ENCODE results near the gene HMG20A. TPM values are rescaled to one million over a fixed set of nuclear protein-coding genes. Genes with fewer than 3 reads are reported as not detected.

The HMG20A gene
- total RNA-seq, 1 donor from 2014 or later: 20.7 TPM

DNA sequence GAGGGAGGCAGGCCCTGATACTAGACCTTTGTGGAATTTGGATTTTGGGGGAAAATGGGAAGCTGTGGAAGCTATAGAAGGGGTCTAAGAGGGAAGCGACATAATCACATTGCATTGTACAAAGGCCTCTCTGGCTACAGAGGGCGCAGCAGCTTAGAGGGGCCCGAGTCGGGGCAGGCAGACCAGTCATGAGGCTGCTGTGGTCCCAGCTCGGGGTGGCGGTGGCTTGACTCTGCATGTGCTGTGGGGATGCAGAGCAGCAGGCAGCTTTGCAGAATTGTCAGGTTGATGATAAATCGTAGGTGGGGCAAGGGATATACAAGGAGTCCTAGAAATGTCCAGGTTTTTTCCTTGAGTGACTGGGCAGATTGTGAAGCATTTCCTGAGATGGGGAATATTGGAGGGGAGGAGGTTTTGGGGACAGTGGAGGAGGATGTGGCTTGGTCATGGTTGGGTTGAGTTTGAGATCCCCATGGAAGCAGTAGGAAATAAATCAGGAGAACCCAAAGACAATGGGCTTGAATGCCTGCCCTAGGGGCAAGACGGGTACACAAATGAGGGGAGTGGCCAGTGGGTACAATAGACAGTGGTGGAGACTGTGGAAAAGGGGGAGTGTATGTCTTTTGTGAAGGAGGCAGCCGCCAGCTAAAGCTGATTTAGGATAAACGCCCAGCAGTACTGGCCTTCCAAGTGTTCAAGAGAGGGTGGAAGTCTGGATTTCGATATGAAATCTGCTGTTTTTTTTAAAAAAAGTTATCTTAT lies 94.1 kb downstream of the HMG20A start:
- DNase-seq (ENCODE audit: low spot score): peak; percentile 39

DNA sequence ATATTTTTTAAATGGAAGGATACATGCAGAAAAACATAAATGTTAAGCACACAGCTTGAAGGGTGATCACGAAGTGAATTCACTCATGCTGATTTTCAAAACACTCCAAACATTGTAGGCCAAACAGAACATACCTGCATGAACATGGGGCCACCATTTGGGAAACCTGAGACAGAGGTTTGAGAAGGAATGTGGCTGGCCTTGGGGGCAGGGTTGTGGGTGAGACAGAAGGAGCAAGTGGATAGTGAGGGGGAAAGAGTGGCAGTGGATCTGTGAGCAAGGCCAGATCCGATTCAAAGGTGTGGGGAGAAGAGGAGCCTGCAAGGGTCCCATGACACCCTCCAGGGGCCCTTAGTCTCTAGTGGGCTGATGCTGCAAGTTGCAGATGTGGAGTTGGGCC lies 94.9 kb downstream of the HMG20A start:
- peak; percentile 60 for DNase-seq (ENCODE audit: low spot score)

DNA sequence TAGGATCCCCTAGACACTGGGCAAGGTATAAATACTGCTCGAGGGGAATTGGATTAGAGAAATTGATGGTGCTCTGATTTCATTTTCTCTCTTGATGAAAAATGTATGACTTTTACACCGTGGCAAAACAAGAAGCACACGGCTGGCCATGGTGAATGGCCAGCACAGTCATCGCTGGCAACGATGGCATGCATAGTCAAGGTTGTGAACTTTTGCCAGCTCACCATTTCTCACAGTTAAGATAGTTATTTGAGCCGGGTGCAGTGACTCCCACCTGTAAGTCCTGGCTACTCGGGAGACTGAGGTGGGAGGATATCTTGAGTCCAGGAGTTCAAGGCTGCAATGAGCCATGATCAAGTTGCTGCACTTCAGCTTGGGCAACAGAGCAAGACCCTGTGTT lies 95.4 kb downstream of the HMG20A start:
- no peak for DNase-seq (ENCODE audit: low spot score)

DNA sequence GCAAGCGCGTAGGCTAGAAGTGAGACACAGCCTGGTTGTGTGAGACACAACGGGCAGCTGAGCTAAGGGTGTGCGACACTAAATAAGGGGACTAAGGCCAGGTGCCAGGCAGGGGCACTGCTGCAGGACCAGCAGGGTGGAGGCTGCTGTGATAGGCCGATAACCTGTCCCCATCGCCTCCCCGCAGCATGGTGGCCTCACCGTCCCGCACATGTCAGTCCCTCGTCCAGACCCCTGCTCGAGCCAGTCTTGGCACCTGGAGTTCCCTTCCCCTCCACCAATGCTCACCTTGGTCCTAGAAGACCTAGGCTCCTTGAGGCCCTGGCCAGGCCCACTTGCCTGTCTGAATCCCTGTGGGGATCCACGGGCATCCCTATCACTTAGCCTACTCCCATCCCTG lies 96.1 kb downstream of the HMG20A start:
- DNase-seq (ENCODE audit: low spot score): peak; percentile 75

DNA sequence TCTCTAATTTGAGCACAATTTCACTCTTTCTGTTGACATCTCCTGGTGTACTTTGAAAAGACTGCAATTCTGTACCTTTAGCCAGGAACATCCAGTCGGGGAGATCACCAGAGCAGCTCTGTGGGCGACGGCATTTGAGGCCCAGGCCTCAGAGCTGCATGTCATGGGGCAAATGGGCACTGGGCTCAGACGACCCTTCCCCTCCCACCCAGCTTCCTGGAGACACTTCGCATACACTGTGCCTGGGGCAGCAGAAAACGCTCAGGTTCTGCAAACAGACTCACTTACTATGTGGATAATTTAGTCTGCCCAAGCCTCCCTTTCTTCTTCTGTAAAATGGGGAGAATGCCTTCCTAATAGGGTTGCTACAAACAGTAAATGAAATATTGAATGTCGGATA lies 96.9 kb downstream of the HMG20A start:
- peak; percentile 71 for DNase-seq (ENCODE audit: low spot score)

GRCh38 chr15:77518458-77518857 lies 97.8 kb downstream of the HMG20A start:
- DNase-seq (ENCODE audit: low spot score): peak; percentile 47

DNA sequence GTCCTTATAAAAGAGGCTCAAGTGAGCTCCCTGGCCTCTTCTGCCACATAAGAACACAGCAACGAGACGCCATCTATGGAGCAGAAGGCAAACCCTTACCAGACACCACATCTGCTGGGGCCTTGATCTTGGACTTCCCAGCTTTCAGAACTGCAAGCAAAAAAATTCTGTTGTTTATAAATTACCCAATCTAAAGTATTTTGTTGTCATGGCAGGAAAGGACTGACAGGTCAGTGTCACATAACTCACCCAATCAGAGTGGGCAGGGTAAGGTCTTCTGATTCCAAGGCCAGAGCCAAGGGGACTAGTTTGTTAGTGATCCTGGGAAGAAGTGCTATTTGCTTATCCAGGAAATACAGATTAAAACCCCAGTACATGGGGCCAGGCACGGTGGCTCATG lies 98.9 kb downstream of the HMG20A start:
- peak; percentile 4 for DNase-seq (ENCODE audit: low spot score)

DNA sequence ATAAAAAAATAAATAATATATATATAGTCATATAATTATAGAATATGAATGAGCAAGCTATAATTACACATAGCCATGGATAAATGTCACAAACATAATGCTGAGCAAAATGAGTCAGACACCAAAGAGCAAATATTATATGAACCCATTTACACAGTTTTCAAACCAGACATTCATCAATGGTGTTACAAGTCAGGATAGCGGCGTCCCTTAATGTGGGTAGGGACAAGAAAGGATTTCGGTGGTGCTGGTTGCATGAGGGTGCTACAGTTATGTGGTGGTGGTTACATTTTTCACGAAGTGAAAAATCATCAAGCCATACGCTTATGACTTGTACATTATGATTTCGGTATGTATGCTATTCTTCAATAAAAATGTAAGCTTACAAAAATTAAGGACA lies 100.5 kb downstream of the HMG20A start:
- no peak for DNase-seq (ENCODE audit: low spot score)

GRCh38 chr15:77525400-77525811 lies 104.7 kb downstream of the HMG20A start:
- DNase-seq (ENCODE audit: low spot score): no peak

GRCh38 chr15:77525907-77526594 lies 105.4 kb downstream of the HMG20A start:
- no peak for DNase-seq (ENCODE audit: low spot score)

DNA sequence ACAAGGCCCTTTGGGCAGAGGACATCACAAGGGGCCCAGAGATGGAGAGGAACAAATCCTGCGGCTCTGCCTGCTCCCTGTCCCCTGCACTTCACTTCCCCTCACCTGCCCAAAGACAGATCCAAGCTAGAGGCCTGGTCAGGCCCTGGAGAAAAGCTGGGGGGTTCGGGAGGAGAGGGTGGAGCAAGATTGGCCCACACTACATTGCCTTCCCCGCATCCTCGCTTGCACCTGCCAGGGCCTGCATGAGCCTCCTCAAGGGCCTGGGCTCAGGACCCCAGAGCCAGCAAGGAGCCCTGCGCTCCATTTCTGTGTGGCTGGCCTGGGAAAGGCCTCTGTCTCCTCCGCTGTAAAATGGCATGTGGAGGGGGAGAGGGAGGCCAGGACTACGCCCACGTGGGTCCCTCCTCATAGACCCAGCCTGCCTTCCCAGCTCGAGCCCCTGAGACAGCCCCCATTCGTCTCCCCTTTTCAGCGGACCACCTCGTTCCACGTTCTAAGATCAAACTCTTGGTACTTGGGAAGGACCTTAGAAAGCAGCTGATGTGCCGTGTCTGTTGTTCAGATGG lies 106.0 kb downstream of the HMG20A start:
- DNase-seq (ENCODE audit: low spot score): no peak

GRCh38 chr15:77527164-77527778 lies 106.6 kb downstream of the HMG20A start:
- DNase-seq (ENCODE audit: low spot score): no peak

DNA sequence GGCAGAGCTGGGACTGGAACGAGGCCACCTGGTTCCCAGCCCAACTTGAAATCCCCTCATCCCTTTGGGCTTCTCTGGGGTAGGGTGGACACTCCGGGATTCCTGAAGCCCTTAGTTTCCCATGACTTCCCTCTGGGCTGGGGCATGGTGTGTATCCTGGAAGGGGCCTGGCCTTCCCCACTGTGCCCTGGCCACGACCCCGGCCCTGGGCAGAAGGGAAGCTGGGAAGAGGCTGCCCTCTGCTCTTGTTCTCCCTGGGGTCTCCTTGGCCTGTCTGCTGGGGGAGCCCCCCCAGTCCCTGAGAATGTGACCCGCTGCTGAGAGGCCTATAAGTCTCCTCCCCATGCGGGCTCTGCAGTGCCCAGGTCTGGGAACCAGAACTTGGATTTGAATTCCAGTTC lies 107.1 kb downstream of the HMG20A start:
- no peak for DNase-seq (ENCODE audit: low spot score)

DNA sequence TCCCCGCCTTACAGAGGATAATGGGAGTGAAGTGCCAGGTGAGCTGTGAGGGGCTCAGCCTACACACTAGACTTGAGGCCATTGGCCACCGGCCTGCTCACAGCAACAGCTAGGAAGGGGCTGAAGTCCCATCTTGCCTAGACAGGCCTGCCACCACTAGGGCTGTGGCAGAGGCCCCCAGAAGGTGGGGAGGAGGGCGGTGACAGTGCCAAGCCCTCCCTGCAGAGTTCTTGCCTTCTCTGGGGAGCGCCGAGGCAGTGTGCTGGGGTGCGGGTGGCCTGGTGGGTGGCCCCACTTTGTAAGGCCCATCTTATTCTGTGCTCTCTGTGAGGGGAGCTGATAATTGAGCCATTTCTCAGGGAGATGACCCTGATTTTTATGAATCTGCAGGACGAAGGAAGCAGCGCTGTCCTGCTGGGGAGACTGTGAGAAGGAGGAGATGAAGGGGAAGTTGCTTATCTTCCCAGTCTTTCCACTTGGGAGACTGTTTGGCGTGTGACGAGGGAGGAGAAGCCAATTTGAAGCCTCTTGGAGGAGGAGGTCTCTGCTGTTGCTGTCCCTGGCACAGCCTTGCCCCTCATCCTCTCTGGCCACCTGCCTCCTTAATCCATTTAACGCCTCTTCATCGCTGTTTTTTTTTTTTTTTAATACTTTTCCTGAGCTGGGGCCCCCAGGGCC lies 107.7 kb downstream of the HMG20A start:
- DNase-seq (ENCODE audit: low spot score): no peak

GRCh38 chr15:77528968-77529319 lies 108.3 kb downstream of the HMG20A start:
- DNase-seq (ENCODE audit: low spot score): no peak

- no peak for DNase-seq (ENCODE audit: low spot score)
These were observed 108.9 kb downstream of the HMG20A start for GRCh38 chr15:77529394-77530159.

DNA sequence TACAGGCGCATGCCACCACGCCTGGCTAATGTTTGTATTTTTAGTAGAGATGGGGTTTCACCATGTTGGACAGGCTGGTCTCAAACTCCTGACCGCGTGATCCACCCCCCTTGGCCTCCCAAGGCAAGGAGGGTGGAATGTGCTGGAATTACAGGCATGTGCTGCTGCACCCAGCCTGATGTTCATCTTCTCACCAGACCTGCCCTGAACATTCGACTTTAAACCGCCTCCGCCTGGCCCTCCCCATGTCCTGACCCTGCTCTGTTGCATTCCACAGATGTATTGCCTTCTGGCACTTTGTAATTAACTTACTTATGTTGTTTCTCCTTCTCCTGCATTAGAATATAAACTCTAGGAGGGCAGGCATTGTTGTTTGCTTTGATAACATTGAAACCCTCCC lies 109.9 kb downstream of the HMG20A start:
- no peak for DNase-seq (ENCODE audit: low spot score)

GRCh38 chr15:77531191-77532000 lies 110.7 kb downstream of the HMG20A start:
- no peak for DNase-seq (ENCODE audit: low spot score)

DNA sequence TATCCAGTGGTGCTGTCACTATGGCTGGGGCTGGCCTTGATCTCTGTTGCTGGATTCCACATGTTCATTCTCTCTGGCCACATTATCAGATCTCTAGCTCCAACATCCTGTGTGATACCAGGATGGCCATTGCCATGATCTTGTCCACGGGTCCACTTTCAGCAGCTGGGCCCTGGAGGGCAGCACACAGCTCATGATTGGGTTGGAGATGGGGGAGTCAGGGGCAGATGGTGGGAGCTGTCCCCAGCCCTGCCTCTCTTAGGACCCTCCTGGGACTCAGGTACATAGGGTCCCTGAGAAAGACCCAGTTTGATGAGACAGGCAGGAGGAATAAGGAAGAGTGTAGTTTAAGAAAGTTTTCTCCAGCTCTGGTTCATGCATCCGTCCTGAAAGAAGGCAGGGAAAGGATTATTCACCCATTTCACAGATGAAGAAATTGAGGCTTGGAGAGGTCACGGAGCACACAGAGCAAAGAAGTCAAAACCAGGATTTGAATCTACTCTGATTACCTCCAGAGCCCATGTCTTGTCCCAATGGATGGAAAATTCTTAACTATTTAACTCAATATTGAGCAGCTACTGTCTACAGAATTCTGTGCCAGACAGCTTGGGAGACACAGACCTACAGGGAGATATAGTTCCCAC lies 111.5 kb downstream of the HMG20A start:
- no peak for DNase-seq (ENCODE audit: low spot score)
